H9 (cell line): Measurements from ENCODE around the gene FGFBP2. TPM values are rescaled to one million over a fixed set of nuclear protein-coding genes. Genes with fewer than 3 reads are reported as not detected.

ENCODE experiments used
- DNase-seq: peaks from one replicate; pipeline ENCODE4 v3.0.0-alpha.2; 2017
- H2AFZ ChIP-seq: one replicate; pipeline ENCODE4 v1.6.1; 2013; ENCODE audit warnings: mild to moderate bottlenecking, low read length, control low read depth, moderate library complexity
- H2AK5ac ChIP-seq: 2 replicates; pipeline ENCODE4 v1.6.1; 2013; ENCODE audit warnings: low read length, control low read depth, mixed read lengths; ENCODE audit not compliant: insufficient read length
- H2BK120ac ChIP-seq: one replicate; pipeline ENCODE4 v1.6.1; 2013; ENCODE audit warnings: low read depth, mild to moderate bottlenecking, low read length, control low read depth, inconsistent platforms; ENCODE audit not compliant: poor library complexity, severe bottlenecking
- H2BK12ac ChIP-seq: 2 replicates; pipeline ENCODE4 v1.6.1; 2013; ENCODE audit warnings: low read length, control low read depth, mixed read lengths, low read depth; ENCODE audit not compliant: insufficient read length
- H2BK15ac ChIP-seq: 2 replicates; pipeline ENCODE4 v1.6.1; 2013; ENCODE audit warnings: low read depth, low read length, control low read depth
- H2BK20ac ChIP-seq: one replicate; pipeline ENCODE4 v1.6.1; 2013; ENCODE audit warnings: low read depth, mild to moderate bottlenecking, low read length, control low read depth, inconsistent platforms; ENCODE audit not compliant: poor library complexity, severe bottlenecking
- H2BK5ac ChIP-seq: 2 replicates; pipeline ENCODE4 v1.6.1; 2013; ENCODE audit warnings: low read length, control low read depth, mixed read lengths; ENCODE audit not compliant: insufficient read length
- H3K14ac ChIP-seq: 2 replicates; pipeline ENCODE4 v1.6.1; 2013; ENCODE audit warnings: low read length, control low read depth; ENCODE audit not compliant: insufficient read depth
- H3K18ac ChIP-seq: 2 replicates; pipeline ENCODE4 v1.6.1; 2013; ENCODE audit warnings: low read depth, mild to moderate bottlenecking, mixed read lengths, low read length, control low read depth; ENCODE audit not compliant: insufficient read length
- H3K23ac ChIP-seq: 2 replicates; pipeline ENCODE4 v1.6.1; 2013; ENCODE audit warnings: low read length, control low read depth, mixed read lengths, low read depth; ENCODE audit not compliant: insufficient read length
- H3K23me2 ChIP-seq: 2 replicates; pipeline ENCODE4 v1.6.1; 2013; ENCODE audit warnings: low read depth, mild to moderate bottlenecking, mixed read lengths, low read length, control low read depth; ENCODE audit not compliant: insufficient read length, poor library complexity, severe bottlenecking
- H3K27ac ChIP-seq: 2 replicates; pipeline ENCODE4 v1.5.1; 2013; ENCODE audit warnings: low read length, control low read depth, mixed read lengths, low read depth; ENCODE audit not compliant: insufficient read length
- H3K27me3 ChIP-seq: 2 replicates; pipeline ENCODE4 v1.6.1; 2013; ENCODE audit warnings: low read length, control low read depth, inconsistent platforms; ENCODE audit not compliant: insufficient read depth
- H3K4ac ChIP-seq: 2 replicates; pipeline ENCODE4 v1.6.1; 2013; ENCODE audit warnings: low read depth, mild to moderate bottlenecking, control low read depth, inconsistent platforms, low read length, moderate library complexity
- H3K4me1 ChIP-seq: 2 replicates; pipeline ENCODE4 v1.6.1; 2013; ENCODE audit warnings: low read length, control low read depth, inconsistent platforms; ENCODE audit not compliant: insufficient read depth
- H3K4me2 ChIP-seq: 2 replicates; pipeline ENCODE4 v1.6.1; 2013; ENCODE audit warnings: low read length, control low read depth, mixed read lengths; ENCODE audit not compliant: insufficient read length, insufficient read depth
- H3K56ac ChIP-seq: 2 replicates; pipeline ENCODE4 v1.6.1; 2013; ENCODE audit warnings: low read depth, mild to moderate bottlenecking, mixed read lengths, low read length, control low read depth; ENCODE audit not compliant: insufficient read length
- H3K79me1 ChIP-seq: 2 replicates; pipeline ENCODE4 v1.6.1; 2013; ENCODE audit warnings: low read depth, mild to moderate bottlenecking, moderate library complexity, low read length, control low read depth, inconsistent platforms; ENCODE audit not compliant: insufficient read depth, poor library complexity, severe bottlenecking
- H3K79me2 ChIP-seq: 2 replicates; pipeline ENCODE4 v1.6.1; 2013; ENCODE audit warnings: low read length, control low read depth, inconsistent platforms; ENCODE audit not compliant: insufficient read depth
- H3K9ac ChIP-seq: 2 replicates; pipeline ENCODE4 v1.6.1; 2013; ENCODE audit warnings: low read length, control low read depth, mixed read lengths; ENCODE audit not compliant: insufficient read length; ENCODE audit errors: extremely low read depth
- H3K9me3 ChIP-seq: one replicate; pipeline ENCODE4 v1.6.1; 2013; ENCODE audit warnings: low read depth, low read length, inconsistent platforms; ENCODE audit not compliant: control insufficient read depth
- H3T11ph ChIP-seq: one replicate; pipeline ENCODE4 v1.6.1; 2013; ENCODE audit warnings: mild to moderate bottlenecking, low read length, control low read depth, inconsistent platforms
- H4K20me1 ChIP-seq: one replicate; pipeline ENCODE4 v1.6.1; 2013; ENCODE audit not compliant: control insufficient read depth, insufficient read length, insufficient read depth
- H4K5ac ChIP-seq: 2 replicates; pipeline ENCODE4 v1.6.1; 2013; ENCODE audit warnings: low read depth, mild to moderate bottlenecking, mixed read lengths, low read length, control low read depth; ENCODE audit not compliant: insufficient read length
- H4K8ac ChIP-seq: replicated peaks from 2 replicates; pipeline ENCODE4 v1.6.1; 2013; ENCODE audit warnings: low read length, control low read depth, mixed read lengths, low read depth; ENCODE audit not compliant: insufficient read length
- H4K91ac ChIP-seq: 2 replicates; pipeline ENCODE4 v1.6.1; 2013; ENCODE audit warnings: low read depth, mild to moderate bottlenecking, moderate library complexity, mixed read lengths, low read length, control low read depth; ENCODE audit not compliant: insufficient read length
- H3K27ac Mint-ChIP-seq, 3 experiments: 2 replicates in 2 of 3; 3 replicates in 1 of 3; pipeline ENCODE4 v1.8.0; 2020 to 2021; ENCODE audit warnings: mixed read lengths in 3 of 3, mild to moderate bottlenecking in 1 of 3, moderate library complexity in 1 of 3
- H3K27me3 Mint-ChIP-seq: 2 replicates; pipeline ENCODE4 v1.8.0; 2021; ENCODE audit warnings: low read depth, mild to moderate bottlenecking, moderate library complexity, mixed read lengths
- H3K36me3 Mint-ChIP-seq, 3 experiments: 2 replicates in 2 of 3; 3 replicates in 1 of 3; pipeline ENCODE4 v1.8.0; 2020 to 2021; ENCODE audit warnings: low read depth in 3 of 3, mixed read lengths in 3 of 3; ENCODE audit not compliant: insufficient read depth in 1 of 3
- H3K4me1 Mint-ChIP-seq, 2 experiments: 2 replicates each; pipeline ENCODE4 v1.8.0; 2020; ENCODE audit warnings: mixed read lengths in 2 of 2
- H3K4me3 Mint-ChIP-seq, 2 experiments: 2 replicates in 1 of 2; 3 replicates in 1 of 2; pipeline ENCODE4 v1.8.0; 2020 to 2021; ENCODE audit warnings: mild to moderate bottlenecking in 2 of 2, mixed read lengths in 2 of 2, moderate library complexity in 1 of 2
- H3K9me3 Mint-ChIP-seq, 2 experiments: 2 replicates in 1 of 2; 3 replicates in 1 of 2; pipeline ENCODE4 v1.8.0; 2020; ENCODE audit warnings: mild to moderate bottlenecking in 2 of 2, mixed read lengths in 2 of 2, moderate library complexity in 1 of 2
- WGBS: extraction: QIAGEN DNeasy Blood & Tissue Kit; methylation state at CpG from one replicate; pipeline ENCODE4 v1.1.7; 2013; ENCODE audit warnings: missing lambda C conversion rate, low lambda C conversion rate, mixed read lengths; ENCODE audit not compliant: insufficient read length; ENCODE audit errors: extremely low coverage; 5-methylcytosine and 5-hydroxymethylcytosine counted together
- total RNA-seq: library from RNA; stranded (reverse); gene quantifications from 2 replicates; pipeline ENCODE4 v1.2.1, GENCODE V29; 2021
- TF ChIP-seq, protein P1 (sequence below): fragments of 200-600 bp; sonication (generic); conservative IDR thresholded peaks from 3 replicates; pipeline ENCODE4 v1.8.0; 2021; ENCODE audit warnings: antibody characterized with exemption, mild to moderate bottlenecking

The FGFBP2 gene
- total RNA-seq, 1 experiment from 2014 or later = not detected

DNA sequence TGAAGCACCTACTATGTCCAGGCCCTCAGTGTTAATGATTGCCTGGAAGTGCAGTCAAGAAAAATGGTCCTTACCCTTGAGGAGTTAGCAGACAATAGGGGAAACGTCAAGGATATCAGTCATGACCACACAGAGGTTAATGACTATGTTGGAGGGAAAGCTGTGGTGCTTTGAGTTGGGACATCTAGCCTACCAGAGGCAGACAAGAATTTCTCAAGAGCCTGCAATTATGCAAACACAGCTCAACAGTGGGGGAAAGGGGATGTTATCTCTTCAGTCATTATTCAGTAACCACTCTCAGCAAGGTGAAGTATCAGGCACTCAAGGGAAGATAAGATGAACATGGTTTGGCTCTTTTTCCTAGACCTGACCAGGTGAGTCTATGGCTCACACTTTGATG lies 17.5 kb downstream of the FGFBP2 start:
- Histone ChIP-seq H3K79me1 (no peaks in the 10 kb centered on the region), H2BK12ac (no peak overlapping the region), H3K9me3 (no peaks in the 10 kb centered on the region), H3K4me1 (no peaks in the 10 kb centered on the region), H3K23me2 (no peaks in the 10 kb centered on the region), H3K4me2 (no peak overlapping the region), H3K14ac (no peak overlapping the region), H3K27ac (no peak overlapping the region), H4K8ac (no peak overlapping the region), H3T11ph (no peak overlapping the region), H3K79me2 (no peaks in the 10 kb centered on the region), H4K20me1 (no peaks in the 10 kb centered on the region), H2AK5ac (no peak overlapping the region), H3K27me3 (no peaks in the 10 kb centered on the region), H2BK20ac (no peak overlapping the region), H3K18ac (no peak overlapping the region), H4K5ac (no peak overlapping the region), H2AFZ (no peak overlapping the region), H3K4ac (no peak overlapping the region), H4K91ac (no peak overlapping the region), H2BK5ac (no peak overlapping the region), H3K9ac (no peak overlapping the region), H3K23ac (no peak overlapping the region), H2BK120ac (no peak overlapping the region), H2BK15ac (no peak overlapping the region), H3K56ac (no peak overlapping the region)
- Mint-ChIP-seq H3K4me1 (no peaks in the 10 kb centered on the region), H3K36me3 (no peaks in the 10 kb centered on the region), H3K9me3 (no peaks in the 10 kb centered on the region), H3K27me3 (no peaks in the 10 kb centered on the region; the same call in 1 of the 2 replicates), H3K27ac (no peak overlapping the region), H3K4me3 (no peak overlapping the region)
- WGBS = no CpG with 5 or more reads among the region's 1 CpG
- TF ChIP-seq, protein P1, sequence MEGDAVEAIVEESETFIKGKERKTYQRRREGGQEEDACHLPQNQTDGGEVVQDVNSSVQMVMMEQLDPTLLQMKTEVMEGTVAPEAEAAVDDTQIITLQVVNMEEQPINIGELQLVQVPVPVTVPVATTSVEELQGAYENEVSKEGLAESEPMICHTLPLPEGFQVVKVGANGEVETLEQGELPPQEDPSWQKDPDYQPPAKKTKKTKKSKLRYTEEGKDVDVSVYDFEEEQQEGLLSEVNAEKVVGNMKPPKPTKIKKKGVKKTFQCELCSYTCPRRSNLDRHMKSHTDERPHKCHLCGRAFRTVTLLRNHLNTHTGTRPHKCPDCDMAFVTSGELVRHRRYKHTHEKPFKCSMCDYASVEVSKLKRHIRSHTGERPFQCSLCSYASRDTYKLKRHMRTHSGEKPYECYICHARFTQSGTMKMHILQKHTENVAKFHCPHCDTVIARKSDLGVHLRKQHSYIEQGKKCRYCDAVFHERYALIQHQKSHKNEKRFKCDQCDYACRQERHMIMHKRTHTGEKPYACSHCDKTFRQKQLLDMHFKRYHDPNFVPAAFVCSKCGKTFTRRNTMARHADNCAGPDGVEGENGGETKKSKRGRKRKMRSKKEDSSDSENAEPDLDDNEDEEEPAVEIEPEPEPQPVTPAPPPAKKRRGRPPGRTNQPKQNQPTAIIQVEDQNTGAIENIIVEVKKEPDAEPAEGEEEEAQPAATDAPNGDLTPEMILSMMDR = no peak
- DNase-seq = no peak
